IPS-11a (cell line): ENCODE results near the gene ZFPL1.
A peak's percentile ranks its signal among the peaks of the same experiment; 100 is the strongest.

ENCODE experiments used
- H3K4me3 ChIP-seq: one replicate; pipeline ENCODE4 v1.5.1; 2013; ENCODE audit warnings: low read depth, low read length, control low read depth

Gene ZFPL1

GRCh38 chr11:65090628-65091027 is 6.6 kb downstream of the ZFPL1 start:
- no peak overlapping the region for H3K4me3 ChIP-seq

DNA sequence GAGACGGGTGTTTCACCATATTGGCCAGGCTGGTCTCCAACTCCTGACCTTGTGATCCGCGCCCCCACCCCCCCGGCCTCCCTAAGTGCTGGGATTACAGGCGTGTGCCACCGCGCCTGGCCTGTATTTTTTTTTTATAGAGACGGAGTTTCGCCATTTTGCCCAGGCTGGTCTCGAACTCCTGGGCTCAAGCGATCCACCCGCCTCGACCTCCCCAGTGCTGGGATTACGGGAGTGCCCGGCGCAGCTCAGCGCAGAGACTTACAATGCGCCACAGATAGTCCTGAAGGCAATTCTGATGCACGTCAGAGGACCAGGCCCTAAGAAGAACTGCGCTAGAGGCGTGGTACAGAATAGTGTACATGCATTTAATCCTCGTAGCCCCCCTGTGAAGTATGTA is 11.4 kb downstream of the ZFPL1 start:
- H3K4me3 ChIP-seq = no peak overlapping the region

- peak within 1 kb of the TSS; percentile 86 for H3K4me3 ChIP-seq
These were observed 12.2 kb downstream of the ZFPL1 start, which contains the start of gene VPS51 for GRCh38 chr11:65095974-65096806. Gene VPS51 (plus strand): TSS chr11:65096214. CDS start chr11:65096251, 37 bp downstream.

DNA sequence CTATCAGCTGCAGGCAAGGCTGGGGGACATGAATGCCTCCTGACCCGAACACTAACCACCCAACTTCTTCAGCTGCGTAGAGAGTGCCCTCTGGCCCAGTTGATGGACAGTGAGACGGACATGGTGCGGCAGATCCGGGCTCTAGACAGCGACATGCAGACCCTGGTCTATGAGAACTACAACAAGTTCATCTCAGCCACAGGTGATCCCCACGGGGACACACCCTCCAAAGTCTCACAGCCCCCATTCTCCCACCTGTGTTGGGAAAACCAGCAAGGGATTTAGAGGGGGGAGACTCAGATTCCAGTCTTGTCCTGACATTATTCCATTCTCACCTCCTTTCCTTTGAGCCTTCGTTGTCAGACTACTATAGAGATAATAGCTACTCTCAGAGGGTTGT is 12.9 kb downstream of the ZFPL1 start:
- H3K4me3 ChIP-seq = peak overlapping the region; percentile 4

GRCh38 chr11:65100674-65101350 is 16.8 kb downstream of the ZFPL1 start:
- H3K4me3 ChIP-seq = no peak overlapping the region

DNA sequence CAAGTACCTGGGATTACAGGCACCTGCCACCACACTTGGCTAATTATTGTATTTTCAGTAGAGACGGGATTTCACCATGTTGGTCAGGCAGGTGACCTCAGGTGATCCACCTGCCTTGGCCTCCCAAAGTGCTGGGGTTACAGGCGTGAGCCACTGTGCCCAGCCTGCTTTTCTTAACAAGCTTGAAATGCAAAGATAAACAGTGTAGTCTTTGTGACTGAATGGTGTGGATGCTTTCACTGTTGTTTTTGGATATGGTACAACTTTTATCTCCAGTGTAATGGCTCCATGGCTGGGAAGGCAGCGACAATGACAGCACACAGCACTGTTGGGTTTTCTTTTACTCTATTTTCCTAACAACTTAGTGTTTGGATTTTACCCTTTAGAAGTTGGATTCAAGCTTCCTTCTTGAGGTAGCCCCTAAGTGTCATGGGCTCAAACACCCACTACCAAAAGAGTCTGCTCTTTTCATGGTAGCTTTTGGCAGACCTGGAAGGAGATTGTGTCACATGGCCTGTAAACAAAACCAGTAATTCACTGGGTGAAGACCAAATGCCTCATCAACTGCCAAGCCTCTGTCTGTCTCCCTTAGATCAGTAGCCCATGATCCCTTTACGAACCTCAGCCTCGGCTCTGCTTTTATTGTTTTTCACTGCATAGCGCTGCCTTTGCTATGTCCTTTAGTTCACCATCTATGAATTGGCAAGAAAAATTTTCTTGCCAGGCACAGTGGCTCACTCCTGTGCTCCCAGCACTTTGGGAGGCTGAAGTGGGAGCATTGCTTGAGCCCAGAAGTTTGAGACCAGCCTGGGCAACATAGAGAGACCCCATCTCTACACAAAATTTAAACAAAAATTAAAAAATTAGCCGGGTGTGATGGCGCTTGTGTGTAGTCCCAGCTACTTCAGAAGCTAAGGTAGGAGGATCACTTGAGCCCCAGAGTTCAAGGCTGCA is 18.4 kb downstream of the ZFPL1 start:
- no peak overlapping the region for H3K4me3 ChIP-seq

- no peak overlapping the region for H3K4me3 ChIP-seq
These were observed 19.5 kb downstream of the ZFPL1 start for GRCh38 chr11:65103476-65103875.

DNA sequence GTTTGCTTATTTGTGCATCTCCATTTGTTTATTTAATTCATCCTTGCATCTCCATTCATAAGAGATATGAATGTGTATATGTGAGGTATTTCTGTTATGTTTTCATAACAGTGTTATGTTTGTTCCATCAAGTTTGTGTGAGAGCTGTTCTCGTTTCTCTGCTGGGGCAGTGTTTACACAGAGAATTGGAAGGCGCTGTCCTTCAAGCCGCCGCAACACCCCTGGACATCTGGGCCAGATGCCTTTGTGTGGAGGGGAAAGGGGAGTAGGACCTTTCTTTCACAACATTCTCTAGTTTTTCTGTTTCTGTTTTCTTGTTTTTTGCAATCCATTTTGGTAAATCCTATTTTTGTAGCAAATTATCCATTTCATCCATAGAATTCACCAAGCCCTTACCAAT is 20.6 kb downstream of the ZFPL1 start:
- H3K4me3 ChIP-seq = no peak overlapping the region

GRCh38 chr11:65107078-65107477 is 23.1 kb downstream of the ZFPL1 start:
- no peak overlapping the region for H3K4me3 ChIP-seq

DNA sequence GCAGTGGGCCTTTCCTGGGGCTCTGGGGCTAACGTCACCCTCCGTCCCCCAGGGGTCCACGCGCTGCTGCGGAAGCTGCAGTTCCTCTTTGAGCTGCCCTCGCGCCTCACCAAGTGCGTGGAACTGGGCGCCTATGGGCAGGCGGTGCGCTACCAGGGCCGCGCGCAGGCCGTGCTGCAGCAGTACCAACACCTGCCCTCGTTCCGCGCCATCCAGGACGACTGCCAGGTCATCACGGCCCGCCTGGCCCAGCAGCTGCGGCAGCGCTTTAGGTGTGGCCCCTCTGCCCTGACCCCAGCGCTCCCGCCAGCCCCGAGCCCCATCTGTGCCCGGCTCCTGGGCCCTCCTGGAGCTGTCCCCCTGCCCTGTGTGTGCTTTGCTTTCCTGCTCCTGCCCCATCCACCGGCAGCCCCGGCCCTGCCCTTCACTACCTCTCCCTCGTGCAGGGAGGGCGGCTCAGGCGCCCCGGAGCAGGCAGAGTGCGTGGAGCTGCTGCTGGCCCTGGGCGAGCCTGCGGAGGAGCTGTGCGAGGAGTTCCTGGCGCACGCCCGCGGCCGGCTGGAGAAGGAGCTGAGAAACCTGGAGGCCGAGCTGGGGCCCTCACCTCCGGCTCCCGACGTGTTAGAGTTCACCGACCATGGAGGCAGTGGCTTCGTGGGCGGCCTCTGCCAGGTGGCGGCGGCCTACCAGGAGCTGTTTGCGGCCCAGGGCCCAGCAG is 23.9 kb downstream of the ZFPL1 start:
- no peak overlapping the region for H3K4me3 ChIP-seq

DNA sequence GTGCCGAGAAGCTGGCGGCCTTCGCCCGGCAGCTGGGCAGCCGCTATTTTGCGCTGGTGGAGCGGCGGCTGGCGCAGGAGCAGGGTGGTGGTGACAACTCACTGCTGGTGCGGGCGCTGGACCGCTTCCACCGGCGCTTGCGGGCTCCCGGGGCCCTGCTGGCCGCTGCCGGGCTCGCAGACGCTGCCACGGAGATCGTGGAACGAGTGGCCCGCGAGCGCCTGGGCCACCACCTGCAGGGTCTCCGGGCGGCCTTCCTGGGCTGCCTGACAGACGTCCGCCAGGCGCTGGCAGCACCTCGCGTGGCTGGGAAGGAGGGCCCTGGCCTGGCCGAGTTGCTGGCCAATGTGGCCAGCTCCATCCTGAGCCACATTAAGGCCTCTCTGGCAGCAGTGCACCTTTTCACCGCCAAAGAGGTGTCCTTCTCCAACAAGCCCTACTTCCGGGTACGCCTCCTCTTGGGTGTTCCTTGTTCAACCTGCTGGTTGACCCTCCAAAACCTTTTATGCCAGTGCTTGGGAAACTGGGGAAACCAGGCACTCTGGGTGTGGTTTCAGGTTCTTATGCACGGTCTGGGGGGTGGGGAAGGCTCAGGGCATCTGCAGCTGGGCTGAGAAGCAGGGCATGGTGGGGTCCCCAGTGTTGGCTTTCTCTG is 24.6 kb downstream of the ZFPL1 start:
- no peak overlapping the region for H3K4me3 ChIP-seq

DNA sequence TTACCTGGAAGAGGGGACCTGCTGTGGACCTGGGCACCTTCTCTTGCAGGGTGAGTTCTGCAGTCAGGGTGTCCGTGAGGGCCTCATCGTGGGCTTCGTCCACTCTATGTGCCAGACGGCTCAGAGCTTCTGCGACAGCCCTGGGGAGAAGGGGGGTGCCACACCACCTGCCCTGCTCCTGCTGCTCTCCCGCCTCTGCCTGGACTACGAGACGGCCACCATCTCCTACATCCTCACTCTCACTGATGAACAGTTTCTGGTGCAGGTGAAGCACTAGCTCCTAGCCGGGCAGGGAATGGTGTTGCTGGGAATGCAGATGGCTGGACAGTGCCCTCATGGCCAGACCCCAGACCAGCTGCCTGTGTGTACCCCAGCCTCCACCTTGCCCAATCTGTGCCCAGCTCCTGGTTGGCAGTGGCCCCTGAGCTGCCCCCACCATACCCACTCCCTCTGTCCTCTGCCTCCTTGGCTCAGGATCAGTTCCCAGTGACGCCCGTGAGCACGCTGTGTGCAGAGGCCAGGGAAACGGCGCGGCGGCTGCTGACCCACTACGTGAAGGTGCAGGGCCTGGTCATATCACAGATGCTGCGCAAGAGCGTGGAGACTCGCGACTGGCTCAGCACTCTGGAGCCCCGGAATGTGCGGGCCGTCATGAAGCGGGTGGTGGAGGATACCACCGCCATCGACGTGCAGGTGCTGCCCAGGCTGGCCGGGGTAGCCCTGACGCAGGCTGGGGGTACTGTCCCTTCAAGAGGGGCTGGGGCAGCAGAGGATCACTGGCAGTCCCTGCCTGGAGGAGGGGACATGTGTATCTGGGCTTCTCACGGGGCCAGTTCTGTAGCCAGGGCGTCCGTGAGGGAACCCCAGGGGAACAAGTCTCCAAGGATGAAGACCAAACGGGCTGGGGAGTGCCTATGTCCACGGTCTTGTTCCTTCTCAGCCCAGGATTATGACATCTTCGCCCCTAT is 25.5 kb downstream of the ZFPL1 start:
- no peak overlapping the region for H3K4me3 ChIP-seq

DNA sequence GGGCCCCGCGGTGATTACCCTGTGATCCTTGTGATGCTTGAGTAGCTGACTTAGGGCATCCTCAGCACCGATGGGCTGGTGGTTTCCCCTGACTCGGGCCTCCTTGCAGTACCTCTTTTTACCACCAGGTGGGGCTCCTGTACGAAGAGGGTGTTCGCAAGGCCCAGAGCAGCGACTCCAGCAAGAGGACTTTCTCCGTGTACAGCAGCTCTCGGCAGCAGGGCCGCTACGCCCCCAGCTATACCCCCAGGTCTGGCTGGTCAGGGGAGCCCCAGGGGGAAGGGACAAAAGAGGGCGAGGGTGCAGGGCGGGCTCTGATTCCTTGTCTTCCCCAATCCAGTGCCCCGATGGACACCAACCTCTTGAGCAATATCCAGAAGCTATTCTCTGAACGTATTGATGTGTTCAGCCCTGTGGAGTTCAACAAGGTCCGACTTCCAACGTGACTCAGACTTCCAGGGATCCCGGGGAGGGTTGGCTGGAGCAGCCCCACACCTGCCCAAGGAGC is 26.4 kb downstream of the ZFPL1 start:
- H3K4me3 ChIP-seq = no peak overlapping the region

- no peak overlapping the region for H3K4me3 ChIP-seq
These were observed 27.2 kb downstream of the ZFPL1 start for GRCh38 chr11:65111159-65111743.

GRCh38 chr11:65111744-65112545 is 27.9 kb downstream of the ZFPL1 start, which contains the start of gene TM7SF2:
Gene TM7SF2 (plus strand): TSS chr11:65111872. CDS start chr11:65112016, 144 bp downstream.
- H3K4me3 ChIP-seq = peak within 1 kb of the TSS; percentile 65

DNA sequence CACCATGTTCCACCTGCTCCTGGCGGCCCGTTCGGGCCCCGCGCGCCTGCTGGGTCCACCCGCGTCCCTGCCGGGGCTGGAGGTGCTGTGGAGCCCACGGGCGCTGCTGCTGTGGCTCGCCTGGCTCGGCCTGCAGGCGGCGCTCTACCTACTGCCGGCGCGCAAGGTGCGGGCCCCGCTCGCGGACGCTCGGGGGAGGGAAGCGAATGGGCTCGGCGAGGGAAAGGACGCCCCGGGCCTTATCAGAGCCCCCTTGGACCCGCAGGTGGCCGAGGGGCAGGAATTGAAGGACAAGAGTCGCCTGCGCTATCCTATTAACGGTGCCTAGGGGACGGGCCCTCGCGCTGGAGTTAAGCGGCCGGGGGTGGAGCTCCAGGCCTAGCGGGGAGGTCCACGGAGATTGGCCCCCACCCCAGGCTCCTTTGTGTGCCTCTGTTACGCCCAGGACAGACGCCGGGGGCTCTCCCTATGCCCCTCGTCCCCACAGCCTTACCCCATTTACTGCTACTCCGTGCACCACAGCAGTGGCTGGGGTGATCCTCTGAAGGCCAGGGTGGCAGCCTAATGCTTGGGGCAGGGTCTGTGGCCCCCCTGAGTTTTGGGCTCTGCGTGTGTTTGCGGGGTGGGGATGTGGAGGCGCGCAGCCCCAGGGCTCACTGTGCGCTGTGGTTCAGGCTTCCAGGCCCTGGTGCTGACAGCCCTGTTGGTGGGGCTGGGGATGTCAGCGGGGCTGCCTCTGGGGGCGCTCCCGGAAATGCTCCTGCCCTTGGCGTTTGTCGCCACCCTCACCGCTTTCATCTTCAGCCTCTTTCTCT is 28.7 kb downstream of the ZFPL1 start:
- peak overlapping the region; percentile 65 for H3K4me3 ChIP-seq
